LoVo (cell line): ENCODE measurements around the gene DGKG.

Source experiments
- DNase-seq: peaks from one replicate; pipeline ENCODE4 v3.0.0-alpha.2; 2016; ENCODE audit warnings: low spot score

DGKG gene

DNA sequence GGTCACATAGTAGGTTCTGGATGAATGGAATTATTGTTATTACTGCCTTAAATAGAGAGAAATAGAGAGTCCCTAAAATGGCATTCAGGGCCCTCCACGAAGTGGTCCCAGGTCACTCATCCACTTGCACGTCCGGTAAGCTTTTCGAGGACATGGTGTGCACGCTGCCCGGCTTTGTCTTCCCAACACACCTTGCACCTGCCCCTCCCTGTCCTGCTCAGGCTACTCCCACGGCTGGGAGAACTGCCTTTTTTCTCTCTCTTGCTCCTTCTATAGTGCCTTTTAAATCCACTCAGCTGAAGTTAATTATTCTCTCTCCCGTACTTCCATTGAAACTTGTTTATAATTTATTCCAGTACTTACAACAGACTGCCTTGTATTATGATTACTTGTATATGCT lies 5.6 kb upstream of the DGKG start:
- DNase-seq = no peak

DNA sequence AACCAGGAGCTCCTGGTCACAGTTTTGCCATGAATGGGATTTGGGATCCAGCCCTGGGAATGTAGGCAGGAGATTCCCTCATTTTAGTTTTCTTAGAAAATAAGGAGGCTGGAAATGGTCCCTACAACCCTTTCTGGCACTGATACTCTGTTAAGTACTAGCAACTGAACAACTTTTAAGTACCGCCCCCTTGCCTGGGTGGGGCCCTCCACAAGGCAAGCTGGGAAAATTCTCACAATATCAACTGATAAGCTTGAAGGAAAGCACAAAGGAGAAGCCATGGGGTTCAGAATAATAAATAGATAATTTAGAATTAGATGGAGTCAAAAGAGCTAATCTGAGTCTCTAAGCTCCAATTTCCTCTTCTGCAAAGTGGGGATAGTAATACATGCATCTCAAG lies 4.2 kb upstream of the DGKG start:
- DNase-seq = no peak

GRCh38 chr3:186365202-186365974 lies 3.4 kb upstream of the DGKG start:
- no peak for DNase-seq

DNA sequence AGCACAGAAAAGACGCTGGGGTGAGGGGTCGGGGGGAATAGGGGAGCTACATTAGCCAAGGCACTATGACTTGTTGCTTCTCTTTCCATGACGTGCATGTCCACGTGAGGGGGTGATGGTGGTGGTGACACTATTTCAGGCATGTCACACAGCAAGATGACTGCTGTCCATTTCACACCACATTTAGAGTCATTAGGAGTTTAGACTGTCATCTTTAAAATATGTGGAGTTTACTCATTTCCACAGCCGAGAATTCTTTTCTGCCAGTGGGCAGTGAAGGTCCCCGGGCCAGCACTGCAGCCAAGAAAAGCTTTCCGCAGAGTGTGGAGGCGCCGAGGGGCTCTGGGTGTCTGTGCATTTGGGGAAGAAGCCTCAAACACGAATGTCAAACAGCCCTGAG lies 954 bp upstream of the DGKG start:
- no peak for DNase-seq

DNA sequence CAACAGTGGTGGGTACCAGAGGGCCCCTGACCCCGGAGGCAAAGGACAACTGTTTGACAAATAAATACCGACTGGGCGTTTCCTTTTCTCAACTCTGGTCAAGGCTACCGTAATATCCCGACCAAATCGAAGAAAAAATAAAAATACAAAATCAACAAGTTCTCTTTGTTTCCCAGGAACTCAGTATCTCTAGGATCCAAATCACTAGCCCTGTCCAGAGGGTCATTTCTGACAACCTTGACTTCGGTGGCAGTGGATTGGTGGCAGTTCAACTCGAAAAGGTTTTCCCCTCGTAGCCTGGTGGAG lies 456 bp upstream of the DGKG start:
- no peak for DNase-seq

DNA sequence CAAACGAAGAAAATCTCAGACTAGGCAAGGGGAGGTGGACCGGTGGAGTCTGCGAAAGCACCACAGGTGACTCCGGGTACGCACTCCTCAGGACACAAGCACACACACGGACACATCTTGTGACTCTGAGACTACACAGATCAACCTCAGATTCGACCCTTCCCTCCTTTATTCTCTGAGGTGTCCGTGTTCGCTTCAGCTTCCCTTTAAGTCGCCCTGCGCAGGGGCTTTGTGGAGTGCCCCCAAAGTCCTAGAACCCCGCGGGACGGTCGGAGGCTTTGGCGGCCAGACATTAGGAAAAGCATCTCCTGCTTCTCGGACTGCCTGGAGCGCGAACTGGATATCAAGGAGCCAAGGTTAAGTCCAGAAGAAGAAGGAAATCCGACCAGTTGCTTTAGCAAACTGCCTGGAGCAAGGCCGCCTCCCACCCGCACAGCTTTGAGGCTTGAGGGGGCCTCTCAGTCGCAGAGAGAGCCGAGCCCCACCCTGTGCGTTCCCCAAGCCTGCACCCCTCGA lies 730 bp downstream of the DGKG start:
- DNase-seq = no peak

GRCh38 chr3:186360779-186361178 lies 1.3 kb downstream of the DGKG start:
- DNase-seq = no peak

GRCh38 chr3:186359078-186359477 lies 3.0 kb downstream of the DGKG start:
- no peak for DNase-seq

DNA sequence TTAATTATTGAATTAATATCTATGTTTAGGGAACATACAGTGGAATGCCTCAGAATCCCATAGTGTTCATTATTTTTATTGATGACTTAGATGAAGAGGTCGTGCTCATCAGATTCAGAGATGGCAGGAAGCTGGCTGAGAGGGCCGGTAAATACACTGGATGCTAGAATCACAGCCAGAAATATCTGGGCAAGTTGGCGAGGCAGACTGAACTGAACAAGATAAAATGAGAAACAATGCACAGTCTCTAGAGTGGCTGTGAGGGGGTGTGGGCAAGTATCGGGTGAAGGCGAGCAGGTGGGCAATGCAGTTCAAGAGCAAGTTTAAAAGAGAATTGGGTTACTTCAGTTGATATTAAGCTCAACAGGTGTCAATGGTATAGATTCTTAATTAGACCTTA lies 5.9 kb downstream of the DGKG start:
- no peak for DNase-seq

- DNase-seq = no peak
Observed at GRCh38 chr3:186354100-186354499, 7.9 kb downstream of the DGKG start.

DNA sequence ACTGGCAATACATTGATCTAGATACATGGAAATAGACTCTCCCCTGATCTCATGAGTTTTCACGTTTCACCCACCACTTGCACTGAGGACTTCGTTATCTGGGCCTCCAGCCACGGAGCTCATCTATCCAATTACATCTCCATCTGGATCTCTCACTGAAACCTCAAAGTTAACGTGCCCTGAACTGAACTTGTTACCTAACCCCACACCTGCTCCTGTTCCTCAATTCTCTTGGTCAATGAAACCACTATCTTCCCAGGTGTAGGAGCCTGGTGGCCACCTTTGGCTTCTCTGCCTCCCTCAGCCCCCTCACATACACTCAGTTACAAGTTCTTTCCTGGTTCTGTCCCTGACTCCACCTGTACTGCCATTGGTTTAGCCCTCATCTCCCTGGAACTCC lies 9.7 kb downstream of the DGKG start:
- DNase-seq = no peak

GRCh38 chr3:186342197-186342596 lies 19.8 kb downstream of the DGKG start:
- DNase-seq = no peak

DNA sequence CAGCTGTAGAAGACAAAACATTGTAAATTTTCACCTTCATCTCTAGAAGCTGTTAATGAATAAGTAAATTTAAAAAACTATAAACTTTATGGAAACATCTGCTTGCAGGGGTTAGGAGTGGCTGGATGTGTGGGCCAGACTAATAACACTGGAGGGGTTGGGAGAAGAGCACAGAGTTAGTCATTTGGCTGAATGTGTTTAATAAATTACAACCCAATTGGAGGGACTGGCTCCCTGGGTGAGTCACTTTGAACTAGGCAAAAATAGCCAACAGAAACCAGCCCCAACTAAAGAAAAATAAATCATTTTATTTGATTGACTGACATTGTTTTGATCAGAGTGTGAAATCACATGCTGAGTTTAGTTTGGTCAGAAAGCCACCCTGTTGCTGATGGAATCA lies 21.8 kb downstream of the DGKG start:
- DNase-seq = no peak

DNA sequence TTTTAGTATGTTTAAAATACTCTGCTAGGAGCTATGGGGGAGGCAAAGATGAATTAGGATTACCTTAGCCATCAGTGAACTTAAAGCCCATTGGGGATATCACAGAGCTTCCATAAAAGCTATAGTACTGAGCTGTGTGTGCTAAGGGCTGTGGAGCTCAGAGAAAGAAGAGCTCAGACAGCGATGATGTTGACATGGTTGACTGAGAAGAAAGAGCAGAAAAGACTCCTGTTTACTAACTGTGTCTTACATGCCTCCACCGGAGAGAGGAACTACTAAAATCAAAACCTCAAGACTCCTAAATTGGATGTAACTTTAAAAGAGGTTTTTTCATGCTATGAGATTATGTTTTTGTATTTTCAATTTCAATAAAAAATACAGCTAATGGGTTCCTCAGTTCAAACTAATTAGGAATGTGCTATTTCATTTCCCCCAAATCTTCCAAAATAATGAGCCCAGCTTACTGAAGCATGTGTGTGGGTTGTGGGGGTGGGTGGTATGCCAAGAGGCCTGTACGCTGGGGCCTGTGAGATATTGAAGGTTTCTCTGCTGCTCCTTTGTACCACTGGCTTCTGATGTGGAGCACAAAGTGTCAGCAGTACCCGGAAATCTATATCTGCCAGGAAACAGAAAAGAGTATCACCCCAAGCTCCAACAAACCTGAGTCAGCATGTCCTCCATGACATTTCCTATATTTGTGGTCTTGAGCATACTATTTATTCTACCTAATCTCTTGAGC lies 22.7 kb downstream of the DGKG start:
- no peak for DNase-seq

GRCh38 chr3:186333256-186333655 lies 28.8 kb downstream of the DGKG start:
- DNase-seq = no peak

DNA sequence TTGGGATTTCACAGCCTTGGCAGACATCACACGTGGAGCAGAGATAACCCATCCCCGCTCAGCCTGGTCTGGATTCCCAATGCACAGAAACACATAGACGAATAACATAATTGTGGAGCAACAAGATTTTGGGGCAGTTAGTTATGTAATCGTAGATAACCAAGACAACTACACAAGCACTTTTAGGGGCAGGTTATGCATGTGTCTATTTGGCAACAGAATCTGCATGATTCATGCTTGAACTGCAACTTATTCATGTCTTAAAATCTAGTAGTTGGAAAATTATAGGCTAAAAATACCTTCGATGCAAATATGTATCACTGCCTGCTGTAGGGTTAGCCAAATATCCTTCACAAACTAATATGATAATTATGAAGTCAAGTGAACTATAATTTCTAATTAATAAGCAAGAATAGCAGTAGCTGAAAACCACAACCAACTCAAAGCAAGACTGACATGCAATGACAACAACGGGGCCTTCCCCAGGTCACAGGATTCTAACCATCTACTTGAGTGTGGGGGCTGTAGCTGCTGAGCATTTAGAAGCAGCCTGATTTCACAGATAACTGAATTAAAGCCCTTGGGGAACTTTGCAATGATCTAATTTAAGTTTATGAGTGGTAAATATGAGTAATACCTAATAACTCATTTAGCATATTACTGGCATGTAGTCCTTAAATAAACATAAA lies 31.1 kb downstream of the DGKG start:
- no peak for DNase-seq

- DNase-seq = no peak
Observed at GRCh38 chr3:186329589-186329988, 32.4 kb downstream of the DGKG start.

GRCh38 chr3:186327912-186328487 lies 34.0 kb downstream of the DGKG start:
- DNase-seq = no peak

DNA sequence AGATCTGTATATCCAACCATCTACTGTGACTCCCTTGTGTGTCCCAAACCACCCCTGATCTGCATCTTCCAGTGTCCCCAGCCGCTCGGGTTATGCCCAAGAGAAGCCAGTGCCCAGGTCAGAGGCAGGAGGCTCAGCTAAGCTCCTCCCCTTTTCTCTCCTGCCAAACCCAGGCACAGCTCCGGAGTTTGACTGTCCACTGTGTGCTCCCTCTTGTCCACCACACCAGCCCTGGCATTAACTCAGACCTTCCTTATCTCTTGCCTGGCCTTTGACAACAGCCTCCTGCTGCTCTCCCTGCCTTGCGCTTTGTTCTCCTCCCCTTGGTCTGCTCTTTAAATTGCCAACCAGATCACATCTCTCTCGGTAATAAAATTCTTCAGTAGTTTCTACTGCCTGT lies 39.3 kb downstream of the DGKG start:
- no peak for DNase-seq

GRCh38 chr3:186321746-186322145 lies 40.3 kb downstream of the DGKG start:
- no peak for DNase-seq

DNA sequence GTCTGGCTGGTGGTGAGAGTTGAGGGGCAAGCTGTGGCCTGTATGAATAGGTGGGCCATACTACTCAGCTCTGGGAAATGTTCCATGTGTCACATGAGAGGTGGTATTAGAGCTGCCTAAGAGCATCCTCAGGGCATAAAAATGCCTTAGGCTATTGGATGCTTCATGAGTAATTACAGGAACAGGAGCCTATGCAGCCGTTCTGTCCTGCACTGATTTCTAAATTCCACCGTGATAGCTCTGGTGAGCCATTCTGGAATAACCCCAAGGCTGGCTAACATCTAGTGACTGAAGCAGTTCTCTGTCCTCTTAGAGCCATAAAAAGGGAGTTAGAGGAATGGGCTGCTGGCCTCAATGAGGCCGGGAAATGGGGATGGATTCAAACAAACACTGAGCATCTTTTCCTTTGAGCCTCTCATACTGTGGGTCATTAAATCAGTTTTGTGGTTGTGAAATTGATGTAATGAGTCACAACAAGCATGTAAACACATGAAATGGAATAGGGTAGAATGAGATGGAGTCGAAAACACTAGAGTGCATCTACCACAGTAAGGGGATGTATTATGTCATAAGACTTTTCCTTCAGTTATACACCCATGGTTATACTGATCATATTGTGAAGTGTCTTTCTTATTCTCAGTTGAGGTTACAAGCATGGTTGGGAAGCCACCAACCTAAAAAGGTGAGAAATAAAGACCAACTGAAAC lies 41.0 kb downstream of the DGKG start:
- DNase-seq = no peak

DNA sequence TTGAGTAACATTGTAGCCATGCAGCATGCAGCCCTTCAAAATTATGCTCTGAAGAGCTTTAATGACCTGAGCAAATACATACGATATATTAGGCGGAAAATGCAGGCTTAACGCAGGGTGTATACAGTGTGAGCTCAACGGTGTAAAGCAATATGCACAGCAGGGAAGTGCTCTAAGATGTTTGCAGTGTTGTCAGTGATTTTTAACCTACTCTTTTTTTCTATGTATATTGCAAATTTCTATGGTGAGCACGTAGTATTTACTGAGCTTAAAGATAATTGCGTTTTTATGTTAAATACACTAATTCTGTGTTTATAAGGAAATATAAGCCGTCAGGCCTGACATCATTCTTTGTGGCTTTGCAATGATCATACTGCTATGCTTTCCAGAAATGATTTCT lies 42.1 kb downstream of the DGKG start:
- DNase-seq = no peak
